HepG2 (cell line): Measurements from ENCODE around the gene TGIF1. TPM values are rescaled to one million over a fixed set of nuclear protein-coding genes. Genes with fewer than 3 reads are reported as not detected.

Source experiments
- CBX2 ChIP-seq, 2 experiments: fragments of 200-600 bp in 1 of 2; sonication (generic); formaldehyde crosslinking in 1 of 2; IDR thresholded peaks; 2 replicates each; pipeline versions ENCODE4 v1.7.0 to v1.8.1; 2018 to 2022; ENCODE audit warnings: low read depth in 2 of 2, low read length in 1 of 2, mild to moderate bottlenecking in 1 of 2, missing genetic modification reagents in 1 of 2
- ETV5 ChIP-seq: IDR thresholded peaks from 2 replicates; pipeline ENCODE4 v1.6.1; 2018; ENCODE audit warnings: missing biosample characterization, missing genetic modification reagents, inconsistent platforms, borderline replicate concordance
- FOXA1 ChIP-seq, 2 experiments: fragments of 450-650 bp in 1 of 2; sonication (generic) in 1 of 2; formaldehyde crosslinking in 1 of 2; IDR thresholded peaks; 2 replicates each; pipeline versions ENCODE4 v1.4.0 to v1.6.1; 2016 to 2020; ENCODE audit warnings: missing genetic modification reagents in 1 of 2
- NCOA5 ChIP-seq: sonication (generic); formaldehyde crosslinking; IDR thresholded peaks from 2 replicates; pipeline ENCODE4 v1.4.0; 2020; ENCODE audit warnings: missing genetic modification reagents
- NONO ChIP-seq, 2 experiments: fragments of 450-650 bp in 1 of 2; sonication (generic) in 1 of 2; formaldehyde crosslinking in 1 of 2; IDR thresholded peaks in 1 of 2; conservative IDR thresholded peaks in 1 of 2; 2 replicates each; pipeline versions ENCODE4 v1.6.1 to v1.8.0; 2017 to 2022; ENCODE audit warnings: mild to moderate bottlenecking in 1 of 2, missing genetic modification reagents in 1 of 2, moderate library complexity in 1 of 2
- PHF8 ChIP-seq: sonication (generic); formaldehyde crosslinking; IDR thresholded peaks from 2 replicates; pipeline ENCODE4 v1.5.0; 2020; ENCODE audit warnings: missing genetic modification reagents
- PRMT3 ChIP-seq: sonication (generic); formaldehyde crosslinking; IDR thresholded peaks from 2 replicates; pipeline ENCODE4 v1.8.1; 2022; ENCODE audit warnings: low read depth, mild to moderate bottlenecking, moderate library complexity, missing genetic modification reagents, borderline replicate concordance
- SAP130 ChIP-seq: IDR thresholded peaks from 2 replicates; pipeline ENCODE4 v1.6.1; 2016; ENCODE audit warnings: low read depth
- STAG1 ChIP-seq: sonication (generic); formaldehyde crosslinking; IDR thresholded peaks from 2 replicates; pipeline ENCODE4 v1.4.0; 2020; ENCODE audit warnings: missing genetic modification reagents
- ZNF33A ChIP-seq: sonication (generic); formaldehyde crosslinking; IDR thresholded peaks from 2 replicates; pipeline ENCODE4 v1.5.1; 2020; ENCODE audit warnings: missing genetic modification reagents, mild to moderate bottlenecking, moderate library complexity, borderline replicate concordance
- ZNF460 ChIP-seq: sonication (generic); formaldehyde crosslinking; IDR thresholded peaks from 2 replicates; pipeline ENCODE4 v1.5.1; 2020; ENCODE audit warnings: missing genetic modification reagents, mild to moderate bottlenecking, borderline replicate concordance
- ZNF543 ChIP-seq: sonication (generic); formaldehyde crosslinking; IDR thresholded peaks from 2 replicates; pipeline ENCODE4 v1.4.0; 2020; ENCODE audit warnings: mild to moderate bottlenecking, missing genetic modification reagents
- ZNF660 ChIP-seq: sonication (generic); formaldehyde crosslinking; IDR thresholded peaks from 2 replicates; pipeline ENCODE4 v1.5.1; 2020; ENCODE audit warnings: mild to moderate bottlenecking, low read depth, missing genetic modification reagents, borderline replicate concordance
- ZSCAN21 ChIP-seq: sonication (generic); formaldehyde crosslinking; IDR thresholded peaks from 2 replicates; pipeline ENCODE4 v1.8.0; 2022; ENCODE audit warnings: mild to moderate bottlenecking, missing genetic modification reagents, moderate library complexity, borderline replicate concordance
- polyA plus RNA-seq, 8 experiments: library from polyadenylated mRNA; depleted of rRNA in 3 of 8; stranded (reverse) in 7 of 8; unstranded in 1 of 8; fragments of >200 nt; fragmentation: Illumina TruSeq in 4 of 8; extraction: Trizol in 4 of 8; gene quantifications; 2 replicates each; pipeline versions ENCODE4 v1.2.1 to v1.2.3, GENCODE V29; 2011 to 2016; ENCODE audit warnings: low read depth in 4 of 8, missing spikeins in 1 of 8, mixed read lengths in 1 of 8; ENCODE audit not compliant: insufficient read depth in 1 of 8
- total RNA-seq, 5 experiments: library from RNA; depleted of rRNA; stranded (reverse); fragments of >200 nt; fragmentation: Illumina TruSeq; extraction: Trizol; gene quantifications; 2 replicates each; pipeline ENCODE4 v1.2.3, GENCODE V29; 2016; ENCODE audit warnings: low read depth in 1 of 5
- TF ChIP-seq, protein P1 (sequence below): sonication (generic); formaldehyde crosslinking; IDR thresholded peaks from 2 replicates; pipeline ENCODE4 v1.5.0; 2020; ENCODE audit warnings: missing genetic modification reagents, mild to moderate bottlenecking, borderline replicate concordance
- TF ChIP-seq, protein P2 (sequence below): sonication (generic); formaldehyde crosslinking; IDR thresholded peaks from 2 replicates; pipeline ENCODE4 v1.4.0; 2020; ENCODE audit warnings: missing genetic modification reagents
- TF ChIP-seq, protein P3 (sequence below): sonication (generic); formaldehyde crosslinking; IDR thresholded peaks from 2 replicates; pipeline ENCODE4 v1.4.0; 2020; ENCODE audit warnings: missing genetic modification reagents, borderline replicate concordance

The TGIF1 gene
- total and polyA plus RNA-seq, 2 of the 13 experiments (the other 11 are each of a cell fraction or from before 2014, with no cell fraction given): 50.0 to 76.1 TPM

DNA sequence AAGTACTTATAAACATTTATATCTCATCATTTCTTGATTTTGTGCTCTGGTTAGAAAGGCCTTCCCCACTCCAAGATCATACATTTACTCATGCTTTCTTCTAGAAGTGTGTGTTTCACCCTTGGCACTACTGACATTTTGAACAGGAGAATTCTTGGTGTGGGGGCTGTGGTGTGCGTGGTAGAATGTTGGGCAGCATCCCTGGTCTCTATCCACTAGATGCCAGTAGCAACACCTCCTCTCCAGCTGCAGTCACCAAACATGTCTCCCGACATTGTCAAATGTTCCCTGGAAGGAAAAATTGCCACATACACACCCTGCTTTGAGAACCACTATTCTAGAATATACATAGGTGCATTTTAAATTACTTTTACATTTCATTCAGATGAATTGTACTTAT lies 8.7 kb upstream of the TGIF1 start (continued):
- TF ChIP-seq, protein P1, sequence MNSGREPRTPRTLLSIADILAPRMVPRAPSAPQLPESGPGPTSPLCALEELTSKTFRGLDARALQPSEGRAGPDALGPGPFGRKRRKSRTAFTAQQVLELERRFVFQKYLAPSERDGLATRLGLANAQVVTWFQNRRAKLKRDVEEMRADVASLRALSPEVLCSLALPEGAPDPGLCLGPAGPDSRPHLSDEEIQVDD: no peak
- TF ChIP-seq STAG1 (CRISPR knock-in tag): peak; percentile 71
- TF ChIP-seq ZNF660: no peak
- TF ChIP-seq, protein P2, sequence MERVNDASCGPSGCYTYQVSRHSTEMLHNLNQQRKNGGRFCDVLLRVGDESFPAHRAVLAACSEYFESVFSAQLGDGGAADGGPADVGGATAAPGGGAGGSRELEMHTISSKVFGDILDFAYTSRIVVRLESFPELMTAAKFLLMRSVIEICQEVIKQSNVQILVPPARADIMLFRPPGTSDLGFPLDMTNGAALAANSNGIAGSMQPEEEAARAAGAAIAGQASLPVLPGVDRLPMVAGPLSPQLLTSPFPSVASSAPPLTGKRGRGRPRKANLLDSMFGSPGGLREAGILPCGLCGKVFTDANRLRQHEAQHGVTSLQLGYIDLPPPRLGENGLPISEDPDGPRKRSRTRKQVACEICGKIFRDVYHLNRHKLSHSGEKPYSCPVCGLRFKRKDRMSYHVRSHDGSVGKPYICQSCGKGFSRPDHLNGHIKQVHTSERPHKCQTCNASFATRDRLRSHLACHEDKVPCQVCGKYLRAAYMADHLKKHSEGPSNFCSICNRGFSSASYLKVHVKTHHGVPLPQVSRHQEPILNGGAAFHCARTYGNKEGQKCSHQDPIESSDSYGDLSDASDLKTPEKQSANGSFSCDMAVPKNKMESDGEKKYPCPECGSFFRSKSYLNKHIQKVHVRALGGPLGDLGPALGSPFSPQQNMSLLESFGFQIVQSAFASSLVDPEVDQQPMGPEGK (CRISPR knock-in tag): peak; percentile 46; the same call in 1 of the 2 replicates
- no peak for TF ChIP-seq ZNF33A (CRISPR knock-in tag)
- no peak for TF ChIP-seq NCOA5 (CRISPR knock-in tag)
- TF ChIP-seq ZNF543 (CRISPR knock-in tag): no peak
- no peak for TF ChIP-seq PHF8 (CRISPR knock-in tag)
- no peak for TF ChIP-seq ETV5 (CRISPR knock-in tag)
- TF ChIP-seq CBX2 (IDR thresholded peaks at IDR 0.05; ENCODE audit: low read depth, low read length): 0 out of 2 replicates have a peak, but pooled peaks have one; percentile 75
- no peak for TF ChIP-seq CBX2 (CRISPR knock-in tag; IDR thresholded peaks at IDR 0.05; ENCODE audit: low read depth)
- no peak for TF ChIP-seq ZNF460 (CRISPR knock-in tag)
- no peak for TF ChIP-seq NONO (IDR thresholded peaks at IDR 0.05)
- no peak for TF ChIP-seq NONO (CRISPR knock-in tag; conservative IDR thresholded peaks at IDR 0.05)
- no peak for TF ChIP-seq ZSCAN21 (CRISPR knock-in tag)
- no peak for TF ChIP-seq PRMT3 (CRISPR knock-in tag)
- 0 out of 2 replicates have a peak, but pooled peaks have one; percentile 10 for TF ChIP-seq SAP130 (CRISPR knock-in tag)
- TF ChIP-seq FOXA1 (IDR thresholded peaks at IDR 0.05): no peak
- TF ChIP-seq FOXA1 (CRISPR knock-in tag; IDR thresholded peaks at IDR 0.05): no peak
- TF ChIP-seq, protein P3, sequence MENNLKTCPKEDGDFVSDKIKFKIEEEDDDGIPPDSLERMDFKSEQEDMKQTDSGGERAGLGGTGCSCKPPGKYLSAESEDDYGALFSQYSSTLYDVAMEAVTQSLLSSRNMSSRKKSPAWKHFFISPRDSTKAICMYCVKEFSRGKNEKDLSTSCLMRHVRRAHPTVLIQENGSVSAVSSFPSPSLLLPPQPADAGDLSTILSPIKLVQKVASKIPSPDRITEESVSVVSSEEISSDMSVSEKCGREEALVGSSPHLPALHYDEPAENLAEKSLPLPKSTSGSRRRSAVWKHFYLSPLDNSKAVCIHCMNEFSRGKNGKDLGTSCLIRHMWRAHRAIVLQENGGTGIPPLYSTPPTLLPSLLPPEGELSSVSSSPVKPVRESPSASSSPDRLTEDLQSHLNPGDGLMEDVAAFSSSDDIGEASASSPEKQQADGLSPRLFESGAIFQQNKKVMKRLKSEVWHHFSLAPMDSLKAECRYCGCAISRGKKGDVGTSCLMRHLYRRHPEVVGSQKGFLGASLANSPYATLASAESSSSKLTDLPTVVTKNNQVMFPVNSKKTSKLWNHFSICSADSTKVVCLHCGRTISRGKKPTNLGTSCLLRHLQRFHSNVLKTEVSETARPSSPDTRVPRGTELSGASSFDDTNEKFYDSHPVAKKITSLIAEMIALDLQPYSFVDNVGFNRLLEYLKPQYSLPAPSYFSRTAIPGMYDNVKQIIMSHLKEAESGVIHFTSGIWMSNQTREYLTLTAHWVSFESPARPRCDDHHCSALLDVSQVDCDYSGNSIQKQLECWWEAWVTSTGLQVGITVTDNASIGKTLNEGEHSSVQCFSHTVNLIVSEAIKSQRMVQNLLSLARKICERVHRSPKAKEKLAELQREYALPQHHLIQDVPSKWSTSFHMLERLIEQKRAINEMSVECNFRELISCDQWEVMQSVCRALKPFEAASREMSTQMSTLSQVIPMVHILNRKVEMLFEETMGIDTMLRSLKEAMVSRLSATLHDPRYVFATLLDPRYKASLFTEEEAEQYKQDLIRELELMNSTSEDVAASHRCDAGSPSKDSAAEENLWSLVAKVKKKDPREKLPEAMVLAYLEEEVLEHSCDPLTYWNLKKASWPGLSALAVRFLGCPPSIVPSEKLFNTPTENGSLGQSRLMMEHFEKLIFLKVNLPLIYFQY (CRISPR knock-in tag): no peak
